Measurements from ENCODE around the gene VRK1. TPM values are rescaled to one million over a fixed set of nuclear protein-coding genes. Genes with fewer than 3 reads are reported as not detected.
A peak's percentile ranks its signal among the peaks of the same experiment; 100 is the strongest.

The VRK1 gene
- polyA plus RNA-seq, 1 donor, result 7.9 TPM

DNA sequence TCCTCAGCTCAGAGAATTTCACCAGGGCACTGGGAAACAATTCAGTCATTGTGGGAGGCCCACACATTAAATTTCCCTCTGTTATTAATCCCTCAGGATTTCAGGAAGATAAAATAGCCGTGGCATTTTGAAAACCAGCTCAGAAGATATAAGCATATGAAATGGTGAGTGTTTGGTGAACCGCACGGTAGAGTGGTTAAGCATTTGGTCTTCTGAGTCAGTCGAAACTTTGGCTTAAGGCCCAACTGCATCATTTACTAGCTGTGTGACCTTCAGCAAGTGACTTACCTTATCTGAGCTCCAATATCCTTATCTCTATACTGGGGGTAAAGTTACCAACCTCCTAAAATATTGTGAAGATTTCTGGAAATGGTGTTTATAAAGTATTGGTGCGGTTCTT, 5.2 kb upstream of the VRK1 start:
- no peak for DNase-seq

DNA sequence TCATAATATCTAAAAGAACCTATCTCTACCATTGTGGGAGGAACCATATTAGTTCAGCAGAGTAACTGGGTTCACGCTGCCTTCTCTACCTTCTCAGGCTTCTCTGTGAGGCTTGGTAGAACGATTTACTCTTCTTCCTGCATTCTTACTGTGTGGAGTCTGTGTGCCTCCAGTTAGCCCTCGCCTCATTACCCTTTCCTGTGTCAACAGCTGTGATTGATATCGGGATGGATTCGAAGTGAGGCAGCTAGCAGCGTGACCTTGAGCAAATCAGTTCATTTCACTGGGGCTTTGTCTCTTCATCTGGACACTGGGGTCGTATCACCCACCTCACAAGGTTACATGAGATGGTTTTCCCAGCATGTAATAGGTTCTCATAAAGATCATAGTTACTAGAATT, 4.6 kb upstream of the VRK1 start:
- no peak for DNase-seq

DNA sequence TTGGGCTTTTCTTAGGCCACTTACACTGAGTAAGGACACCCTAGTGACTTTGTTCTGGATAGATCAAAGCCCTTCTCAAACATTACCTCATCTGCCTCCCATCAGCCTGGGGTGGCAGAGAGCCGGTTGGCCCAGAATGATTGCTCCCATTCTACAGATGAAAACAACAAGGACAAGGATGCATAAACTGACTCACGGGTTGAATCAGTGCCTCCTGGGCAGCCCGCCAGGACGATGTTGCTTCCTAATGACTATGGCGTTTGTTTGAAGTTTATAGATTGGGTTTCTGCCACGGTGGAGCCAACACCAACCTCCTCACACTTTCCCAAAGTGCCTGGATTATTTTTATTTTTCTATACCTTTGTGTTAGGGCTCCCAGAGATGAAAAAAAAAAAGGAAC, 3.6 kb upstream of the VRK1 start:
- no peak for DNase-seq

DNA sequence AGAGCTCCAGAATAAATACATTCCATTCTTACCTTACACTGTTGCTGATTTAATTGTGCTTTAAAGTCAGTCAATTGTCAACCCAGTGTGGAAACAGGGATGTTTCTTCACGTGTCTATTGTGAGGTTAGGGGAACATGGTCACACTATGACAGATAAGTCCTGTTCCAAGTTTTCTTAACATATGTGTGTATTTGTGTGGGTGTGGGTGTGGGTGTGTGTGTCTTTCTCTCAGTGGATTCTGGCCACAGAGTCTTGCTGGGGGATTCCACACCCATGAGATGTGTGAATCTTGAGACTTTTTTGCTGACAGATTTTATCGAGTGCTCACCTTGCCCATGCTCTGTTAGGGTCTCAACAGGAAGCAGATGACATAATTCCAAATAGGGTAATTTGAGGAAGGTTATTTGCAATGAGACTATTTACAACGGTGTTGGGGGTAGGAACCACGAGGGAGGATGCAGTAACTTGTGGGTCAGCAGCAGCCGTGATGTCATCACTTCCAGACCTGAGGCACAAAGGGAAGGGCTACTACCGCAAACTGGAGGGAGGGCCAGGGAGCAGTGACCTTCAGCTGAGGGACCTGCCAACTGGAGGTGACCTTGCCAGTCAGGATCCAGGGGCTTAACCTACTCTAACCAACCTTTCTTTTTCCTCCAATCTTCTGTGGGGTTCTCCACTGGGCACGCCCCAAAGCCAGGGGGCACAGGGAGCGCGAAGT, 1.9 kb upstream of the VRK1 start:
- no peak for DNase-seq

DNA sequence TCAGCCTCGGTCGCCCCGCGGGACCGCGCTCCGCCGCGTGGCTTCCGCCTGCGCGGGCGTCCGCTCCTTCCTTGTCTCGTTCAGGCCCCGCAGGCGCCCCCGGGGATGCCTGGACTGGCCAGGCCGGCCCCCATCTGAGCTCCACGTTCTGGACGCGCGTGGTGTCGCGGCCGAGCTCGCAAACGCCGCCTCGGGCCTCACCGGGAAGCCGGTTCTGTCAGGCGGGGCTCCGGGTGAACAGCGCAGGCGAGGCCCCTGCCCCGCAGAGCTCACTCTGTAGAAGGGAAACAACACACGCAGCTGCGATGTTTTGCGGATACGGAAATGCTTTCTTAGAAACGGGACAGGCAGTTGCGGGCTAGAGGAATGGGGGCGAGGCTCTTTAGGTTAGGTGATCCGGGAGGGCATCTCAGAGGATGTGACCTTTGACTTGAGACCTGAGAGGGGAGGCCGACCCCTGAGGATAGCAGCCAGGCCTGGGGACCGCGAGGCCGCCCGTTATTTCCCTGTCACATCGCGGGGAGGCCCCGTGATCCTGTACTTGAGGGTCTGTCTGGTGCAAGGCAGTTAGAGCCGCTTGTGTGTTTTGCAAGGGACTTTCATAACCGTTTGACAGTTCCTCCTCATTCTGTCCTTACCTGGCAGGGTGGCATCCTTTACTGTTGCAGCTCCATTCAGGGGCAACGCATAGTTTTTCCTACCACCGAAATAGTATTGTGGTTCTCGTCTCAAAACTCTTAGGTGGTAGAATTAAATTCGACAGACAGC, 584 bp downstream of the VRK1 start:
- DNase-seq, result peak; percentile 8

DNA sequence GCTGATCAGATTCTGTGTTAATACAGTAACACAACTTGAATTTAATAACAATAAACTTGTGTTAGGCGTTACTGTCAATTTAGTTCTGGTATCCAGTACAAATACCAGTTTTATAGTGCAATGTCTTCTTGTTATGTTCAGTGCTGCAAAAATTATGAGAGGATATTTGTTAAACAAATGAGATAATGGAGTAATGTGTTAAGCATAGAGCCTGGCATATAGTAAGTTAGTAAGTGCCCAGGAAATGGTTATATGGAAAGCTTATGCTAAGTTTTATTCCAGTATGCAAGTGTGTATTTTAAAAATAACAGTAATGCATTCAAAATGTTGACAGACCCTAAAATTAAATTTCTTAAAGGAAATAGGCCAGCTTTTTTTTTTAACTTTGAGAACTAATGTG, 1.8 kb downstream of the VRK1 start:
- no peak for DNase-seq

DNA sequence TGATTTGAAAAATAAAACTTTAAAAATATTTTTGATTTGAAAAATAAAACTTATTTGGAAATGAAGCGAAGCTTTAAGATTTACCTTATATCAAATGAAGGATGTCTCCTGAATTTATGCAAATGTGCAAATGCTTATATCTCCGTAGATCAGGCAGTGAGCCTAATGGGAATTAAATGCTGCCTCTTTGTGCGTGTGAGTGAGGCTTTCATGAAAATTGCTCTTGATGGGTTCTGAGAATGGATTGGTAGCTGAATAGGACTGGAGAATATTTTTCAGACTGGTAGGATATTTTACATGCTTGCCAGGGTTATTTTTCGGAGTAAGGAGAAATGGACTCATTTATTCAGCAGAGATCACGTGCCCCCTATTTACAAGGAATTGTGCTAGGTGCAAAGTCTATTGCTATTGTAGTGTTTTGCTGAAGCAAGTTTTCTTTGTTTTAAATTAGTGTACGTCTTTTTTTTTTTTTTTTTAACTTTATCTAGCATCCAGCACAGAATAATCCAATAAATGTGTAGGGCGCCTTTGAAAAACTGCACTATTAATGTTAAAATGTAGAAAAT, 2.4 kb downstream of the VRK1 start:
- DNase-seq, result no peak

DNA sequence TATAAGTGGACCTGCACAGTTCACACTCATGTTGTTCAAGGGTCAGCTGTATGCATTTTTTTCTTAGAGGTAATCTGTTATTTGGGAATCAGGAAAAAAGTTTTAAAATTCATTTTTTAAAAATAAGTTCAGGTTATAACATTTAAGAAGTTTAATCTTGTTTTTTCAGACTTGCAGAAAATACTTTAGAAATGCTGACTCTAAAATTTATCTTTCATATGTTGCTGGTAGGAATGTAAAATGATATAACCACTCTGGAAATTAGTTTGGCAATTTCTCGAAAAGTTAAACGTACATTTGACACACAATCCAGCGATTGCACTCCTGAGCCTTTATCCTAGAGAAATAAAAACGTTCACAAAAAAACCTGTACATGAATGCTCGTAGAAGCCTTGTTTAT, 4.7 kb downstream of the VRK1 start:
- no peak for DNase-seq

DNA sequence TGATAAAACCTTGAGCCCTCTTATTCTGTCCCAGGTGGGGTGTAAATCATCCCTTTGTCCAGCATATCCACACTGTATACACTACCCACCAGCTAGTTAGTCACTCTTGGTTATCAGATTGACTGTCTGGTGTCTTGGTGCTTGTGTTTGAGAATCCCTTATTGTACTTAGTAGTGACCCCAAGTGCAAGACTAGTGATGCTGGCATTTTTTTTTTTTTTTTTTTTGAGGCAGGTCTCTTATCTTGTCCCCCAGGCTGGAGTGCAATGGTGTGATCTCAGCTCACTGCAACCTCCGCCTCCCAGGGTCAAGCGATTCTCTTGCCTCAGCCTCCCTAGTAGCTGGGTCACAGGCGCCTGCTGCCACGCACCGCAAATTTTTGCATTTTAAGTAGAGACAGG, 5.8 kb downstream of the VRK1 start:
- DNase-seq, result no peak

DNA sequence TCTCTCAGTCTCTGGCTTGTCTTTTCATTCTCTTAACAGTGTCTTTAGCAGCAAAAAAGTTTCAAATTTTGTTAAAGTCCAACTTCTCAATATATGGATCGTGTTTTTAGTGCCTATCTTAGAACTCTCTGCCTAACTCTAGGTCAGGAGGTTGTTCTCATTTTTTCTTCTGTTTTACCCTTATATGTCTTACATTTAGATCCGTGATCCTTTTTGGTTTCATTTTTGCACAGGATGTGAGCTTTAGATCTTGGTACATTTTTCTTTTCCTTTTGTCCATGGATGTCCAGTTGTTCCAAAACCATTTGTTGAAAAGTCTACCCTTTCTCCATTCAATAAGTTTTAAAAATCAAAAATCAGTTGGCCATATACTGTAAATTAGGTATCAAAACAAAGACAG, 6.8 kb downstream of the VRK1 start:
- no peak for DNase-seq

DNA sequence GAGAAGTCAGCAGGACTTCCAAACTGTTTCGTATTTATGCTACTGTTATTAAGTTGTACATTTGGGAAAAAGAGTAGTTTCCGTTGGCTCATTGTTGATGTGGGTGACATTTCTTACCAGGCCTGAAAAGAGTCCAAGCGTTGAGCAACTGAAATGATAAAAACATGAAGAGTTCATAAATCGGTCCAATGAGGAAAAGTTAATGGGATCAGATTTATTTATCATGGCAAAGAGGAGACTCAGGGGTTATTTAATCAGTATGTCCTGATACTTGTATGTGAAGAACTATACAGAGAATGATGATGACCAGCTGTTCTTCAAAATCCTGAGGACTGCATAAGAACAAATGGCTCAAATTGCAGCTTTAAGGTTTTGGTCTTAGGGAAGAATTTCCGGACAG, 7.7 kb downstream of the VRK1 start:
- DNase-seq, result no peak

DNA sequence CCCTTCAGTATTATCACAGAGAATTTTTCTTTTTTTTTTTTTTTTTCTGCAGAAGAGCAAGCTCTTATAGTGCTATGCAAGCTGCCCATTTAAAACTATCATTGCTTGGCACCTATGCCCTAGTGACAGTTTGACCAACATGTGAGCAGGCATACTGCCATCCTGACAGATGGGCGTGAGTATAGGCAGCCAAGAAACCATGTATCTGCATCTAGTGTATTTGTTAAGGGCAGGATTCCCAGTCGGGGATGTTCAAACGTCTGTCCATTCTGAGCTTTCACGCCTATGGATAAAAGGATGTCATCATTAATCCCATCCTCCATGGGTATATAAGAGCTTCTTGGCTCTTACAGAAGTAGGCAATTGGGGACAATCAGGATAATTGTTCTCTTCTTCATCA, 8.8 kb downstream of the VRK1 start:
- peak; percentile 13 for DNase-seq

DNA sequence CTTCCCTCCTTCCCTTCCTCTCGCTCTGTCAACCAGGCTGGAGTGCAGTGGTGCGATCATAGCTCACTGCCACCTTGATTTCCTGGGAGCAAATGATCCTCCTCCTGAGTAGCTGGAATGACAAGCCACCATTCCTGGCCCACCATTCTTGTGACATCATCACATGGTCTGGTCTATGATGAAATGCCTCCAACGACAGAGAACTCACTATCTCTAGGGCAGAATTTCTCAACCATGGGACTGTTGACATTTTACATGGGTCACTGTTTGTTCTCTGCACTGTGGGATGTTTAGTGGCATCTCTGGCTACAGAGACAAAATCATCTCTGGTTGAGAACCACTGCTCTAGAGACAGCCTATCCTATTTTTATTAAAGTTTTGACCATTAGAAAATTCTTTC, 9.7 kb downstream of the VRK1 start:
- DNase-seq, result no peak

DNA sequence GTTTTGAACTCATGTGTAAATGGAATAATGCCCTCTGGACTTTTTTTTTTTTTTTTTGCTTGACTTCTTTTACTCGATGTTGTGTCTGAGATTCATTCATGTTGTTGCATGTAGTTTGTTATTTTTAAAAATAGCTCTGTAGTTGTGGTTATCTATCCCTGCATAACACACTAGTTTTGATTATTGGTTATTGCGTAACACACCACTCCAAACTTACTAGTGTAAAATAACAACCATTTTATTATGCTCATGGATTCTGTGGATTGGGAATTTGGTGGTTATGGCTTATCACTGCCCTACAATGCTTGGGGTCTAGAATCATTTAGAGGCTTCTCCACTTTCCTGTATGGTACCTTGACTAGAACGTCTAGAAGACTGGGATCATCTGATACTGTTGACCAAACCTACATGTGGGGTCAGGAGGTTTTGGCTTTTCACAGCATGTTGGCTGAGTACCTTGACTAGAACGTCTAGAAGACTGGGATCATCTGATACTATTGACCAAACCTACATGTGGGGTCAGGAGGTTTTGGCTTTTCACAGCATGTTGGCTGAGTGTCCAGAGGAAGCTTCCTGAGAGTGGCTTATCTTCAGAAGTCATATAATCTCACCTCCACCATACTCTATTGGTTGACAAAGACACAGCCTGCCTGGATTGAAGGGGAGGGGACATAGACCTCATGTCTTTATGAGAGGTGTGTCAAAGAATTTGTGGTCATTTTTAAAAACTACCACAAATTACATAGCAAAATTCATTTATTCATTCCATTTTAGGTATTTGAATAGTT, 11.6 kb downstream of the VRK1 start:
- no peak for DNase-seq

DNA sequence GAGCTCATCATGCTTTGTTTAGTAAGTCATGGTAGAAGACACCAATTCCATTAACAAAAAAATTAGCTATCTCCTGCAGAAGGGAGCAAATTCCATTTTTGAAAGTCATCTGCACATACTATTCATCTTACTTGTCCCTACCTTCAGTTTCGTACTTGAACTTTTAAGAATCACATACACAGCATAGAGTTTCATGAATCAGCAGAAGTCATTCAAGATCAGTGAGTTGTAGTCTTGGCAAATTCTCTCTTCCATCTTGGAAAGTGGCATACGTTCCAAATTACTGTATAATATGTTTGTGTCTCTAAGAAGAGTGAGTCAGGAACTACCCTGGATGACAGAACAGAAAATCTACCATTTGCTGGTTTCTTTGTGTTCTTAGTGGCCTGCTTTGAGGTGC, 14.1 kb downstream of the VRK1 start:
- DNase-seq, result no peak

DNA sequence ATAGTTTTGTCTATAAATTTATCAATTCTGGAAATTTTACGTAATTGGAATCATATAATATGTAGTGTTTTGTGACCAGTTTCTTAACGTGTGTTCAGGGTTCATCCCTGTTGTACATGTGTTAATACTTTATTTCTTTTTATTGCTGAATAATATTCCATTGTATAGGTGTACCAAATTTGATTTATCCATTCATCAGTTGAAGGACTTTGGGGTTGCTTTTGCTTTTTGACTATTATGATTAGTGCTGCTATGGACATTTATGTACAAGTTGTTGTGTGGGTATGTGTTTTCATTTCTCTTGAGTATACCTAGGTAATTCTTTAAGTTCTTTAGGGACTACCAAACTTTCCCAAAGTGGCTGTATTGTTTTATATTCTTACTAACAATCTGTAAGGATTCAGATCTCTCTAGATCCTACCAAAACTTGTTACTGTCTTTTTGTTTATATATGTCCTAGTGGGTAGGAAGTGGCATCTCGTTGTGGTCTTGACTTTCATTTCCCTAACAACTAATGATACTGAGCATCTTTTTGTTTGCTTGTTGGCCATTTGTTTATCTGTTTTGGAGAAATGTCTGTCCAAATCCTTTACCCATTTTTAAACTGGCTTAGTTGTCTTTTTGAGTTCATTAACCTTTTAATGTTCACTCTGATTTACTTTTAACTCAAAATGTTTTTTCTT, 14.9 kb downstream of the VRK1 start:
- DNase-seq, result no peak

DNA sequence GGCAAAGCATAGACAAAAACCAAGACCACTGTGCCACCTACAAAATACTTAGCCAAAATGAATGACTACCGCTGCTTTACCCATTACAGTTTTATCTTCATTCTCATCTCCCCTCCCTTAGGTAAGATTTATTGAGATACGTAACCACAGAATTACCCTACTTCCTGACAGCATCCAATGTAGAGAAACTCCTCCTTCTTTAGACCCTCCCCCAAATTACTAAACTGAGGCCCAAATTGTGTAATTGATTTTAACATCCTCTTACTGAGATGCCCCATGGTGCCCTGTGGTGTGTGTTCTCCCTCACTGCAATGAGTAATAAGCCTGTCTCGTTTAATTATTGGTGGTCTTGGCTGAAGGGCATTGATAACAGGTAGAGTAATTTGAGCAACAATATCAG, 19.1 kb downstream of the VRK1 start:
- DNase-seq, result no peak

DNA sequence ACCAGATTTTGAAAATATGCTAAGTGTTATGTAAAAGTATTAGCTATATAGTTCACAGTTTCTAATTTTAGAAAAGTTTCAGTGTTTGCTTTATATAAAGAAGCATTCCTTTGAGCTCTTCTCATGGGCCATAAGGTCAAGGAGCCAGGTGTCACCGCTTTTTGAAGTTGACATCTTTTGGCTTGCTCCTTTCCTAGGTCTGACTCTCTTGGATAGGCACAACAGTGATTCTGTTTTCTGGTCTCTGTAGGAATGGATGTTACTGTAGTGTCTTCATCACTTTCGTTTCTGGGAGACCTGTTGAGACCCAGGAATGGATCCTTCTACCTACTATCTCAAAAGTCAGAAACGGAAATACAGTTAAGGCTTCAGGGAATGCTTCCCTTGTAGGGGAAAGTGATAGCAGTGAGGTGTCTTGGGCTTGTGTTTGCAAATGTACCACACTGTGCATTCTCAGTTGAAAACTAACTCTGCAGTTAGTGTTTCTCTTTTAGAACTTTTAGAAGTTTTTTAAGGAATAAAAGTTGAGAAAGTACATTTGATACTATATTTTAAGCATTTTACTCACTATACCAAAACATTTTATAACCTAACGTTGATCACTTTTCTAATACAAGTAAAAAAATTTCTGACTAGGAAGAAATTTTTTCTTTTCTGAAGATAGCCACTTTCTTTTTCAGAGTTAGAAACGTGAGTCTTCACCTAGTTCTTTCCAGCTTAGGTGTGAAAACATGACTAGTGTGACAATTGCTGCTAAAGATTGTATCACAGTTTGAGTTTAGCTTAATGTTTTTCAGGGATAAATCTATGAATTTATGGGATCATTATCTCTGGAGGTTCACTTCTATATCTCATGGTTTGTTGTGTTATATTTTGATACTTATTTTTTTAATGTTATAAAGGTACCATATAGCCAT, 20.8 kb downstream of the VRK1 start:
- no peak for DNase-seq

DNA sequence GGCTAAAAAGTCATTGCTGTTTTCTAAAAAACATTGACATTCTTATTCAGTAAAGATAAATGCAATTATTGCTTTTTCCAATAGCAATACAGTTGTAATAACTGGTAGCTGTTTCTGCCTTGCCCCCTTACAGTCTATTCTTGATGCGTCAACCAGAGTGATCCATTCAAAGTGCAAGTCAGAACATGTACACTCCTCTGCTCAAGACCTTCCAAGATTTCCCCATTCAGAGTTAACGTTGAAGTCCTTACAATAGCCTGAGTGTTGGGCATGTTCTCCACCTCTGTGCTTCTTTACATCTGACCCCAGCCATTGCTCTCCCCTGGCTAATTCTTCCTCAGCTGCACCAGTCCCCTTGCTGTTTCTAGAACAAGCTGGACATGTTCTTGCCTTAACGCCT, 24.3 kb downstream of the VRK1 start:
- no peak for DNase-seq

DNA sequence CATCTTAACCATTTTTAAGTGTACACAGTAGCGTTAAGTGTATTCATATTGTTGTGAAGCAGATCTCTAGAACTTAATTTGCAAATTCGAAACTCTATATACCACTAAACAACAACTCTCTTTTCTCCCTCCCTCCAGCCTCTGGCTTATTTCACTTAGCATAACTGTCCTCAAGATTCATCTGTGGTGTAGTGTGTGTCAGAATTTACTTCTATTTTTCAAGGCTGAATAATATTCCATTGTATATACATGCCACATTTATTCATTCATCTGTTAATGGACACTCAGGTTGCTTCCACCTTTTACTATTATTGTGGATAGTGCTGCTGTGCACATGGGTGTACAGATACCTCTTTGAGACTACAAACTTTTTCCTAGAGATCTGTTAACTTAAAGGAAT, 26.5 kb downstream of the VRK1 start:
- DNase-seq, result no peak

DNA sequence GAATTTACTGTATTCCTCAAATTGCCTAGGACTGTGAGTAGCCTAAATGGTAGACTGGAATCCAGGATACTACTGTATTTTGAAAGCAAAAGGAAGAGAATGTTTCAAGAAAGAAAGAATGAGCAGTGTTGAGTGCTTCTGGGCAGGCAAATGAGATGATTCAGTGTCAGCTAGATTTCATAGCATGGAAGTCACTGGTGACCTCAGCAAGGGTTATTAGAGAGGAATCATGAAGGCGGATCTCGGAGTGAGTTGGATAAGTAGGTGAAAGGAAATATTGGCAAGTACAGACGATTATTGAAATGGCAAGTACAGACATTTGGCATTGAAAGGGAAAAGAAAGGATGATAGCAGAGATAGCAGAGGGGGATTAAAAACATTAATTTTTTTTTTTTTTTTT, 27.1 kb downstream of the VRK1 start:
- no peak for DNase-seq

DNA sequence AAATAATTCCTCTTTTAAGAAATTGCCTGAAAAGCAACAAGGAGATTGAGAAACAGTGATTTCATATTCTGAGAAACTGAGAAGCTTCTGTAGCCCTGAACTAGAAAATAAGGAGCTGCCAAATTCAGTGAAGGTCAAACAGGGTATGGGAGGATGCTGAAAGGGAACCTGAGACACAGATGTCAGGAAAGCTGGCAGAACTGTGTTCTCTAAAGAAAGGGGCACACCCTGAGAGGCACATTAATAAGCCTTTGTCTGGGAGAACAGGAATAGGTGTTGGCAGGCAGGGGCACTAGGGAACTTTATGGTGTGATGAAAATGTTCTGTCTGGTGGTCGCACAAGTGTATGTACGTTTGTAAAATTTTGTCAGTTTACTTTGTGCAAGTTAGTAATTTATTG, 29.6 kb downstream of the VRK1 start:
- no peak for DNase-seq

Measured in hindlimb muscle (tissue), 1 donor.